T47D (cell line): ENCODE data around the gene PCDHGA4.
"Not testable (repeated sequence)": the region's sequence is repeated elsewhere in the genome, so short reads cannot be mapped to it uniquely, and the experiment has no call there.

Source experiments
- DNase-seq, 2 experiments: peaks; one replicate each; pipeline versions ENCODE4 v3.0.0 to v3.0.0-alpha.2; 2011 to 2012; ENCODE audit warnings: low read depth in 1 of 2, low spot score in 1 of 2
- JUND ChIP-seq: IDR thresholded peaks from 2 replicates; pipeline ENCODE4 v1.6.1; 2012; ENCODE audit warnings: low read depth
- in situ Hi-C: cut with HindIII; loops from 2 replicates; pipeline ENCODE4 v1.10.0; 2016; ENCODE audit warnings: low sequenced_read_pairs, low pct_unique_long_range_greater_than_20kb

Gene PCDHGA4

DNA sequence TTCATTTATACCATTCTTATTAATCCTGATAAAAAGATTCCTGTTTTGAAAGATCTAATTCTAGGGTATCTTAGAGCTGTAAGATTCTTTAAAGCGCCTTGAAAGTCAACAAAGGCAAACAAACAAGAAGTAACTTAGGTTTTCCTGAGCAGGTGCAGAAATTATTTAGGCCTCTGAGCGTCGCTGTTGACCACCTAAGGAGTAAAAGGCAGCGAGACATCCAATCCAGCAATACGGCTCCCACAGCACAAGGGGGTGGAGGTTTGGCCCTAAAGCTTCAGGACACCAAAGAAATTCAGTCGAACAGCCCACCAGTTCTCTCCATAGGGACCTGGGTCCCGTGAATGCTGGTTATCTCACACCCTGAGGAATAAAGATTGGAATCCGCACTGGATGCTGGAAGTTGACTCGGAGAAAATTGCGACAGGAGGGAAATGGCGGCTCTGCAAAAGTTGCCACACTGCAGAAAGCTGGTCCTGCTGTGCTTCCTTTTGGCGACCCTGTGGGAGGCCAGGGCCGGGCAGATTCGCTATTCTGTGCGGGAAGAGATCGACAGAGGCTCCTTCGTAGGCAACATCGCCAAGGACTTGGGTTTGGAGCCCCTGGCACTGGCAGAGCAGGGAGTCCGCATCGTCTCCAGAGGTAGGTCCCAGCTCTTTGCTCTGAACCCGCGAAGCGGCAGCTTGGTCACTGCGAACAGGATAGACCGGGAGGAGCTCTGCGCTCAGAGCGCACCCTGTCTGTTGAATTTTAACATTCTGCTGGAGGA is 16.1 kb upstream of the PCDHGA4 start, which contains the start of gene PCDHGA2:
TSS of gene PCDHGA2 (plus strand) at position 223 of the 769 bp plus-strand sequence.
- TF ChIP-seq JUND: no peak
- in situ Hi-C loops: no loop called here
- DNase-seq: peak in 1 of 2 experiments; percentile 78

DNA sequence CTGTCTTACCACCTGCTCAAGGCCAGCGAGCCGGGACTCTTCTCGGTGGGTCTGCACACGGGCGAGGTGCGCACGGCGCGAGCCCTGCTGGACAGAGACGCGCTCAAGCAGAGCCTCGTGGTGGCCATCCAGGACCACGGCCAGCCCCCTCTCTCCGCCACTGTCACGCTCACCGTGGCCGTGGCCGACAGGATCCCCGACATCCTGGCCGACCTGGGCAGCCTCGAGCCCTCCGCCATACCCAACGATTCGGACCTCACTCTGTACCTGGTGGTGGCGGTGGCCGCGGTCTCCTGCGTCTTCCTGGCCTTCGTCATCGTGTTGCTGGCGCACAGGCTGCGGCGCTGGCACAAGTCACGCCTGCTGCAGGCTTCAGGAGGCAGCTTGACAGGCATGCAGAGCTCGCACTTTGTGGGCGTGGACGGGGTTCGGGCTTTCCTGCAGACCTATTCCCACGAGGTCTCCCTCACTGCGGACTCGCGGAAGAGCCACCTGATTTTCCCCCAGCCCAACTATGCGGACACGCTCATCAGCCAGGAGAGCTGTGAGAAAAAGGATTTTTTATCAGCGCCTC is 14.0 kb upstream of the PCDHGA4 start:
- in situ Hi-C loops, DNase-seq: not testable (repeated sequence)

DNA sequence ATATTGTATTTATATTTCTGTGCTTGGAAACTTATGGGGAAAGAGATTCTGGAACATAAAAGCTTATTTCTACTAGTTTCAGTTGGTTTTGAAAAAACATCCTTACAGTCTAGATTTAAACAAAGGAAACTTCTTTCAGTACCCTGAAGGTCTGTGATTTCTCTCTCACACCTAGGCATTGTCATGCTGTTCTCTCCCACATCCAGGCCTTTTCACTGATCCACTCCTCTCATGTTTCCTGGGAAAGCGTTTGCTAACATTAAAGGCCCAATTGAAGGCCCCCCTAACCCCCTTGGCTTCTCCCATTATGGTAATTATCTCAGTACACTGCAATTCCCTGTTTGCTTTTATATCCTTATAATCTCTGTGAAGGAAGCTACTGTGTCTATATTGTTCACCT is 12.0 kb upstream of the PCDHGA4 start:
- in situ Hi-C loops: no loop called here
- no peak for TF ChIP-seq JUND

DNA sequence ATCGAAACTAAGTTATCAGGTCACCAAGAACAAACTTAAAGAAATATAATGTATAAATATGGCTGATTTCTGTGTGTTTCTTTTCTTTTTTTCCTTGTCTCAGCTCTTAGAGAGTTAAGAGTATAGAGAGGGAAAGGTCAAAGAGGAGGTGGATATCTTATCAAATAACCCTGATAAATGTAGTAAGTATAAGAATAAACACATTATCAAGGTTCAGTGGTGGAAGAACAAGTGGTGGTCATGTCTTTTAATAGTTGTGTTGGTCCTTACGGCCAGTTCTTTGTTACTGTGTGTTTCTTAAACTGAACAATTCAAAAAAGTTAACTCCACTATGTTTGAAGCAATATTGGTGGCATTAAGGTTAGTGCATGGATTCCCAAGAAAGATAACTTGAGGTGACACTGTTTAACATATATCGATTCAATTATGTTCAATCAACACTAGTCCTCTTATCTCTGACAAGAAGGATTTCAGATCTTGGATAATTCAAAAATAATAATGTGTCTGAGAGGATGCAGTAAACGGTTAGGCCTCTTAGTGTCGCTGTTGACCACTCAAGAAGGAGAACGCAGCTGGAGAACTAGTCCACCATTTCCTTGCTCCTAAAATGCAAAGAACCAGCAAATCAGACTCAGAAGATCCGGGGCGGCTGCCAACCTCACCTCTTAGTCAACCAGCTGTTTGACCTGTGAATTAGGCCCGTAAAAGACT is 11.4 kb upstream of the PCDHGA4 start, which contains the start of gene PCDHGA3:
TSS of gene PCDHGA3 (plus strand) at position 588 of the 711 bp plus-strand sequence. CDS start 205 bp downstream, outside the sequence.
- in situ Hi-C loops: no loop called here
- TF ChIP-seq JUND: no peak
- peak in 1 of 2 experiments; percentile 62 for DNase-seq

More for the DNA sequence above, 12.0 kb upstream of the PCDHGA4 start:
- no peak for DNase-seq

- in situ Hi-C loops: no loop called here
- no peak for DNase-seq
These were observed 10.8 kb upstream of the PCDHGA4 start for GRCh38 chr5:141343953-141344463.

DNA sequence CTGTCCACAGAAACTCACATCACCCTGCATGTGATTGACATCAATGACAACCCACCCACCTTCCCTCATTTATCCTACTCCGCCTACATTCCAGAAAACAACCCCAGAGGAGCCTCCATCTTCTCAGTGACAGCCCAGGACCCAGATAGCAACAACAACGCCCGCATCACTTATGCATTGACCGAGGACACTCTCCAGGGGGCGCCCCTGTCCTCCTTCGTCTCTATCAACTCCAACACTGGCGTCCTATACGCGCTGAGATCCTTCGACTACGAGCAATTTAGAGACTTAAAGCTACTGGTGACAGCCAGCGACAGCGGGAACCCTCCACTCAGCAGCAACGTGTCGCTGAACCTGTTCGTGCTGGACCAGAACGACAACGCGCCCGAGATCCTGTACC is 9.5 kb upstream of the PCDHGA4 start:
- no peak for TF ChIP-seq JUND
- in situ Hi-C loops: no loop called here
- DNase-seq: no peak

More at GRCh38 chr5:141343953-141344463, 10.8 kb upstream of the PCDHGA4 start:
- no peak for TF ChIP-seq JUND

GRCh38 chr5:141346017-141346416 is 8.8 kb upstream of the PCDHGA4 start:
- in situ Hi-C loops, DNase-seq: not testable (repeated sequence)

DNA sequence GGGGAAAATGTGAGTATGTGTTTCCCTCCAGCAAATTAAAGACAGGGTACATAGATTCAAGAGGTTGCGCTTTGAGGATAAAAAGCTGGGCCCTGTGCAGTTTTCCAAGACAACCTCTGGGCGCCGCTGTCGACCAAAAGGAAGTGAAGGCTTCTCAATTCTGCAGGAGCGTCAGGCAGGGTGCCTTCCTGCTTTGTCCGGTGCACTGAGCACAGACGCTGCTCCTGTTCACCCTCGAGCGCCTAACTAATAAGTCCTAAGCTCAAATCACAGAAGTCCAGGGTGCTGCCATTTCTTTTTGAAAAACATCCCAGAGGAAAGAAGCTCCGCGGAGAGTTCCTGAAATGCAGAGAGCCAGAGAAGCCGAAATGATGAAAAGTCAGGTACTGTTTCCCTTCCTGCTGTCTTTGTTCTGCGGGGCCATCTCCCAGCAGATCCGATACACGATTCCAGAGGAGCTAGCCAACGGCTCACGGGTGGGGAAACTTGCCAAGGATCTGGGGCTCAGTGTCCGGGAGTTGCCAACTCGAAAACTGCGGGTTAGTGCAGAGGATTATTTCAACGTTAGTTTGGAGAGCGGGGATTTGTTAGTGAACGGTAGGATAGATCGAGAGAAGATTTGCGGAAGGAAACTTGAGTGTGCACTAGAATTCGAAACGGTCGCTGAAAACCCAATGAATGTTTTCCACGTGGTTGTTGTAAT is 4.8 kb upstream of the PCDHGA4 start, which contains the start of gene PCDHGB1:
TSS of gene PCDHGB1 (plus strand) at position 183 of the 703 bp plus-strand sequence. CDS start at position 345, 162 bp downstream.
- peak; percentile 95 to 96 for DNase-seq
- in situ Hi-C loops: no loop called here
- no peak for TF ChIP-seq JUND

GRCh38 chr5:141351591-141351990 is 3.2 kb upstream of the PCDHGA4 start:
- DNase-seq: no peak
- in situ Hi-C loops: no loop called here
- no peak for TF ChIP-seq JUND

- no peak for TF ChIP-seq JUND
- no peak for DNase-seq
- in situ Hi-C loops: no loop called here
These were observed 820 bp downstream of the PCDHGA4 start for GRCh38 chr5:141355641-141356040.

DNA sequence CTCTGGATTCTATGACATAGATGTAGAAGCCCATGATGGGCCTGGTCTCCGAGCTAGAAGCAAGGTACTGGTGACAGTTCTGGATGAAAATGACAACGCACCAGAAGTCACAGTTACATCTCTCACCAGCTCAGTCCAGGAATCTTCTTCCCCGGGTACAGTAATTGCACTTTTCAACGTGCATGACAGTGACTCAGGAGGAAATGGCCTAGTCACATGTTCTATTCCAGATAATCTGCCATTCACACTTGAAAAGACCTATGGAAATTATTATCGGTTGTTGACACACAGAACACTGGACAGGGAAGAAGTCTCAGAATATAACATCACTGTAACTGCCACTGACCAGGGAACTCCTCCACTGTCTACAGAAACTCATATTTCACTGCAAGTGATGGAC is 1.3 kb downstream of the PCDHGA4 start:
- DNase-seq: no peak
- TF ChIP-seq JUND: no peak
- in situ Hi-C loops: no loop called here

- no peak for TF ChIP-seq JUND
- in situ Hi-C loops: no loop called here
- DNase-seq: no peak
These were observed 2.1 kb downstream of the PCDHGA4 start for GRCh38 chr5:141356950-141357349.
